Activated CD4-positive, alpha-beta T cell treated with anti-CD3 and anti-CD28 coated beads for 24 hours (primary cell): Measurements from ENCODE around the gene LCT.

ENCODE experiments used
- DNase-seq, 2 donors: peaks; one replicate each; pipeline ENCODE4 v3.0.0-alpha.2; 2020; ENCODE audit warnings: low read depth in 2 of 2

Gene LCT

GRCh38 chr2:135742325-135742757 is 94.6 kb downstream of the LCT start:
- peak; percentile 7 to 13 for DNase-seq

DNA sequence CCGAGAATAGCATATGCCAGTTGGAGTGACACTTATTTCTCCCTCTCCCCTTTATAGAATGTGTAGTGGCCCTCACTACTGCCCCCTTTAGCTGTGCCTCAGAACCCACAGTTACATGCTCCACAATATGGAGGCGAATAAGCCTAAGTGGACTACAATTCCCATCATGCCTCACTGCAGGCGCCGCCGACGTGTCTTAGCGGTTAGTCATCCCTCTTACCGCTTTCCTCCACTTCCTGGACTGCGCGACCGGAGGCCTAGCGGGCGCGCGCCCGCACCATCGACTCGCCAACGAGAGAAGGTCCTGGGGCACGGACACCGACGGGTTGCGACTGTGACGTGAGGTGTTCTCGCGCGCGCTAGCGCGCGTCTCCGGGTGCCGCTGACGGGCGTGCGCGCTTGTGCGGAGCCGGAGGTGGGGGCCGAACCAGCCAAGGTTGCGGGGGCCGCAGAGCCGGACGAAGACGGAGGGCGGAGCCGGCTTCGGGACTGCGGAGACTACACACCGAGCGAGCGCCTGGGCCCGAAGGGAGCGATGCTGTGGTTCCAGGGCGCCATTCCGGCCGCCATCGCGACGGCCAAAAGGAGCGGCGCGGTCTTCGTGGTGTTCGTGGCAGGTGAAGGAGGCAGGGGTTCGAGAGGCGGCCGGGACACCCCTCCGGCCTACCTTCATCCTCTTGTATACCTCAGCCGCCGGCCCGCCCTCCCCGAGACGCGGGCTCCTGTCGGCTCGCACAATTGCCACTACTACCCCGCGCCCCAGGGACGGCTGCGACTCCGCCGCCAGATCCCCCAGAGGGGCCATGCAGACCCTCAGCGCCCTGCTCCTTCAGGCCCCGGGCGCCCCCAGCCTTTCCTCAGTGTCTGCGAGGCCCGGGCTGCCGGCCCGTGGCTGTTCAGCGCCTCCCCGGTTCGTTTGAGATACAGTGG is 95.3 kb downstream of the LCT start, which contains the start of gene UBXN4:
Gene UBXN4 (plus strand): TSS at position 461 of the 930 bp plus-strand sequence. CDS start 75 bp downstream, at position 536.
- peak; percentile 89 to 93 for DNase-seq

DNA sequence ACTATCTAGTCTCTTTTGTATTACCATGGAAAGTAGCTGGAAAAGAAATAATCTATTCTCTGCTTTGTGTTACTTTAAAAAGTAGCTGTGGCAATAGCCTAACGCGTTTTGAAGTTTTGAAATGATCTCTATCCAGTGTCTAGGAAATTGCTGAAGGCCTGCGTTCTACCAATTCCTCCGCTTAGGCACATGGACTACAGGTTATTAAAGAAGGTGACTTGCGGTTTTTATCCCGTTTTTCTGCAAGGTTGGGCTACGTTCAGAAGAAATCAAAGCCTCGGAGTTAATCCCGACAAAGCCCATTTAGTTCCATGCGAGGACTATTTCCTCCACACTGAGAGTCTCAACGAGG is 96.0 kb downstream of the LCT start:
- DNase-seq = no peak

- DNase-seq = no peak
These were observed 96.8 kb downstream of the LCT start for GRCh38 chr2:135740206-135740605.
